ENCODE results near the gene PRKN.

Gene PRKN

GRCh38 chr6:162336359-162336758 is 391.2 kb downstream of the PRKN start:
- H3K4me3 ChIP-seq (ENCODE audit: low read length), result no peak overlapping the region
- no peaks in the 10 kb centered on the region for H3K9me3 ChIP-seq (ENCODE audit: insufficient read depth, low read length)
- H4K20me1 ChIP-seq (ENCODE audit: insufficient read depth, low read length), result no peaks in the 10 kb centered on the region
- no peaks in the 10 kb centered on the region for H3K27me3 ChIP-seq (ENCODE audit: low read depth, low read length)
- H3K9ac ChIP-seq (ENCODE audit: low read length), result no peak overlapping the region
- no peaks in the 10 kb centered on the region for H3K4me1 ChIP-seq (ENCODE audit: low read length)
- H3K27ac ChIP-seq (ENCODE audit: low read length), result no peak overlapping the region
- no peak overlapping the region for H3K4me2 ChIP-seq (ENCODE audit: low read length)
- no peaks in the 10 kb centered on the region for H3K36me3 ChIP-seq (replicated peaks; ENCODE audit: low read depth, low read length)
- no peaks in the 10 kb centered on the region for H3K79me2 ChIP-seq (ENCODE audit: low read length)
- TF ChIP-seq EZH2phosphoT487 (IDR thresholded peaks at IDR 0.05; ENCODE audit: low read depth) (no peak), CTCF (IDR thresholded peaks at IDR 0.05; ENCODE audit: low read depth, low read length) (no peak)
- H2AFZ ChIP-seq (ENCODE audit: low read depth, low read length), result no peak overlapping the region

- TF ChIP-seq EZH2phosphoT487 (IDR thresholded peaks at IDR 0.05; ENCODE audit: low read depth) (no peak), CTCF (IDR thresholded peaks at IDR 0.05; ENCODE audit: low read depth, low read length) (no peak)
- Histone ChIP-seq H3K79me2 (ENCODE audit: low read length) (no peaks in the 10 kb centered on the region), H3K4me3 (ENCODE audit: low read length) (no peak overlapping the region), H3K9me3 (ENCODE audit: insufficient read depth, low read length) (no peaks in the 10 kb centered on the region), H2AFZ (ENCODE audit: low read depth, low read length) (no peak overlapping the region), H3K9ac (ENCODE audit: low read length) (no peak overlapping the region), H4K20me1 (ENCODE audit: insufficient read depth, low read length) (no peaks in the 10 kb centered on the region), H3K27me3 (ENCODE audit: low read depth, low read length) (no peaks in the 10 kb centered on the region), H3K4me2 (ENCODE audit: low read length) (no peak overlapping the region), H3K36me3 (replicated peaks; ENCODE audit: low read depth, low read length) (no peaks in the 10 kb centered on the region), H3K27ac (ENCODE audit: low read length) (no peak overlapping the region), H3K4me1 (ENCODE audit: low read length) (no peaks in the 10 kb centered on the region)
These were observed 395.2 kb downstream of the PRKN start for GRCh38 chr6:162332365-162332764.

- TF ChIP-seq EZH2phosphoT487 (IDR thresholded peaks at IDR 0.05; ENCODE audit: low read depth), result no peak
- TF ChIP-seq CTCF (IDR thresholded peaks at IDR 0.05; ENCODE audit: low read depth, low read length), result no peak
- Histone ChIP-seq H3K36me3 (replicated peaks; ENCODE audit: low read depth, low read length) (no peaks in the 10 kb centered on the region), H3K9ac (ENCODE audit: low read length) (no peak overlapping the region)
These were observed 395.7 kb downstream of the PRKN start for GRCh38 chr6:162331911-162332310.

GRCh38 chr6:162325826-162326225 is 401.7 kb downstream of the PRKN start:
- Histone ChIP-seq H3K79me2 (ENCODE audit: low read length) (no peaks in the 10 kb centered on the region), H3K27ac (ENCODE audit: low read length) (no peak overlapping the region), H3K4me3 (ENCODE audit: low read length) (no peak overlapping the region), H2AFZ (ENCODE audit: low read depth, low read length) (no peak overlapping the region), H3K27me3 (ENCODE audit: low read depth, low read length) (no peaks in the 10 kb centered on the region), H4K20me1 (ENCODE audit: insufficient read depth, low read length) (no peaks in the 10 kb centered on the region), H3K9ac (ENCODE audit: low read length) (no peak overlapping the region), H3K4me1 (ENCODE audit: low read length) (no peaks in the 10 kb centered on the region), H3K9me3 (ENCODE audit: insufficient read depth, low read length) (no peaks in the 10 kb centered on the region), H3K36me3 (replicated peaks; ENCODE audit: low read depth, low read length) (no peaks in the 10 kb centered on the region), H3K4me2 (ENCODE audit: low read length) (no peak overlapping the region)
- no peak for TF ChIP-seq EZH2phosphoT487 (IDR thresholded peaks at IDR 0.05; ENCODE audit: low read depth)
- no peak for TF ChIP-seq CTCF (IDR thresholded peaks at IDR 0.05; ENCODE audit: low read depth, low read length)

More at GRCh38 chr6:162331911-162332310, 395.7 kb downstream of the PRKN start:
- no peaks in the 10 kb centered on the region for H3K9me3 ChIP-seq (ENCODE audit: insufficient read depth, low read length)
- no peaks in the 10 kb centered on the region for H3K79me2 ChIP-seq (ENCODE audit: low read length)
- H3K4me1 ChIP-seq (ENCODE audit: low read length), result no peaks in the 10 kb centered on the region
- H3K27me3 ChIP-seq (ENCODE audit: low read depth, low read length), result no peaks in the 10 kb centered on the region
- H3K4me3 ChIP-seq (ENCODE audit: low read length), result no peak overlapping the region
- H3K4me2 ChIP-seq (ENCODE audit: low read length), result no peak overlapping the region
- no peaks in the 10 kb centered on the region for H4K20me1 ChIP-seq (ENCODE audit: insufficient read depth, low read length)
- no peak overlapping the region for H2AFZ ChIP-seq (ENCODE audit: low read depth, low read length)
- no peak overlapping the region for H3K27ac ChIP-seq (ENCODE audit: low read length)

All from OCI-LY3 (cell line).